GM18519 (cell line): Measurements from ENCODE around the gene POTED.
"Not testable (repeated sequence)": the region's sequence is repeated elsewhere in the genome, so short reads cannot be mapped to it uniquely, and the experiment has no call there.

Experiments
- ATAC-seq: cut with Tn5 transposase; IDR thresholded peaks from one replicate; pipeline ENCODE4 v1.9.1; 2021; ENCODE audit warnings: mild to moderate bottlenecking, moderate library complexity; ENCODE audit not compliant: unreplicated experiment, low FRiP score

The POTED gene

GRCh38 chr21:13609477-13609876 is at the start of gene POTED:
TSS of gene POTED (plus strand) at chr21:13609777. CDS start at chr21:13610229, 452 bp downstream.
- not testable (repeated sequence) for ATAC-seq

DNA sequence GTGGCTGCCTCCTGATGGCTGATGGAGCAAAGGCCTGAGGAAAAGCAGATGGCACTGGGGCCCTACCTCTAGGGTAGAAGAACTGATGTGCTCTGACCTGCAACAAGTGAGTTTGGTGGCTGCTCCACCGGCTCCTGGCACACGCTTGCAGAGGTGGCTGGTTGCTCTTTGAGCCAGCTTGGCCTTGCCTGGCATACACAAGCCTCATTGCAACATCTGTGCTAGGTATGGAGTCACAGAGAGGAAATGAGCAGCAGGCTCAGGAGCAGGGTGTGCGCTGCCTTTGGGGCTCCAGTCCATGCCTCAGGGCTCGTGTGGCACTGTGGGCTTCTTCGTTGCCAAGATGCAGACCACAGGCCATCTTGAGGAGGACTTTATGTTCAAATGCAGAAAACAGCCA is 40.5 kb downstream of the POTED start:
- not testable (repeated sequence) for ATAC-seq

DNA sequence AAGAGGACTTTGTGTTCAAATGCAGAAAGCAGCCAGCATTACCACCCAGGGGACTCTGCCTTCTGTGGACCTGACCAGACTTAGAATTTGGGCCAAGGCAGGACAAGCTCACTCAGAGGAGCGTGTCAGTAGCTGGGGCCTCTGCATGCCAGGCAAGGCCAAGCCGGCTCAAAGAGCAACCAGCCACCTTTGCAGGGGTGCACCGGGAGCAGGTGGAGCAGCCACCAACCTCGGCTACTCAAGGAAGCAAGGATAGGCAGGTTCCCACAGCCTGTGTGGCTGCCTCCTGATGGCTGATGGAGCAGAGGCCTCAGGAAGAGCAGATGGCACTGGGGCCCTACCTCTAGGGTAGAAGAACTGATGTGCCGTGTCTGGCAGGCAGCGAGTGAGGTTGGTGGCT is 42.2 kb downstream of the POTED start:
- ATAC-seq = not testable (repeated sequence)
